ENCODE results near the gene MATN1.
A peak's percentile ranks its signal among the peaks of the same experiment; 100 is the strongest.

MATN1 gene

DNA sequence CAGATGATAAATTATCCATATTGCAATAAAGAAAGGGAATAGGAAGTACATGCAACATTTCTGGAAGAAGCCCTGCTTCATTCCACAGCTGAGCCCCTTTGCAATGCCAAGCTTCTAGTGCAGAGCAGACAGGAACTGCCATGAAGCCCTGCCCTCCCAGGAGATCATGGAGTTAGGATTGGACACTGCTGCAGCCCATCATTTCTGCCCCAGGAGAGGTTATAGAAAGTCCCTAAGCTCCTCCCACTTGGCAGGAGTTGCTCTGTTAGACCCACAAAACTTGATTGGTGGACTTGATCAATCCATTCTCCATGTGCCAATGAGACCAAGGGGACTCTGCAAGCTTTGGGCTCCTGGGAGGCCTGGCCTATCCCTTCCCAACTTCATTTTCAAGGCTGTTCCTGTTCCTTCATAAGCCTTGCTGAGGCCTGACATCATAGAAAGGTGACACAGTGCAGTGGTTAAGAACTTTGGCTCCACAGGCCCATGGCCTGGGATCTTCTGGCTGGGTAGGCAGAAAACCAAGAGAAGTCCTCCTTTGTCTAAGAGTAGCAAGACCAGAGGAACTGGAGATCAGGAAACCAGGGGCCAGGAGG lies 35.5 kb upstream of the MATN1 start:
- Histone ChIP-seq H3K4me3 (replicated peaks; ENCODE audit: insufficient read depth, low read length) (no peak overlapping the region), H3K27me3 (ENCODE audit: insufficient read depth, poor library complexity, severe bottlenecking) (no peaks in the 10 kb centered on the region), H3K27ac (replicated peaks) (no peak overlapping the region)
- DNase-seq (ENCODE audit: low read depth in 1 of 2, low spot score in 1 of 2), result peak; percentile 49 to 59
- peak; percentile 15; the same call in 1 of the 2 replicates for TF ChIP-seq SPI1 (IDR thresholded peaks at IDR 0.05; ENCODE audit: borderline replicate concordance, low read depth)
- TF ChIP-seq POLR2AphosphoS5 (IDR thresholded peaks at IDR 0.05; ENCODE audit: low read depth), result no peak

- peak overlapping the region; percentile 69 for H3K4me3 ChIP-seq (replicated peaks; ENCODE audit: insufficient read depth, low read length)
- TF ChIP-seq, protein P1, sequence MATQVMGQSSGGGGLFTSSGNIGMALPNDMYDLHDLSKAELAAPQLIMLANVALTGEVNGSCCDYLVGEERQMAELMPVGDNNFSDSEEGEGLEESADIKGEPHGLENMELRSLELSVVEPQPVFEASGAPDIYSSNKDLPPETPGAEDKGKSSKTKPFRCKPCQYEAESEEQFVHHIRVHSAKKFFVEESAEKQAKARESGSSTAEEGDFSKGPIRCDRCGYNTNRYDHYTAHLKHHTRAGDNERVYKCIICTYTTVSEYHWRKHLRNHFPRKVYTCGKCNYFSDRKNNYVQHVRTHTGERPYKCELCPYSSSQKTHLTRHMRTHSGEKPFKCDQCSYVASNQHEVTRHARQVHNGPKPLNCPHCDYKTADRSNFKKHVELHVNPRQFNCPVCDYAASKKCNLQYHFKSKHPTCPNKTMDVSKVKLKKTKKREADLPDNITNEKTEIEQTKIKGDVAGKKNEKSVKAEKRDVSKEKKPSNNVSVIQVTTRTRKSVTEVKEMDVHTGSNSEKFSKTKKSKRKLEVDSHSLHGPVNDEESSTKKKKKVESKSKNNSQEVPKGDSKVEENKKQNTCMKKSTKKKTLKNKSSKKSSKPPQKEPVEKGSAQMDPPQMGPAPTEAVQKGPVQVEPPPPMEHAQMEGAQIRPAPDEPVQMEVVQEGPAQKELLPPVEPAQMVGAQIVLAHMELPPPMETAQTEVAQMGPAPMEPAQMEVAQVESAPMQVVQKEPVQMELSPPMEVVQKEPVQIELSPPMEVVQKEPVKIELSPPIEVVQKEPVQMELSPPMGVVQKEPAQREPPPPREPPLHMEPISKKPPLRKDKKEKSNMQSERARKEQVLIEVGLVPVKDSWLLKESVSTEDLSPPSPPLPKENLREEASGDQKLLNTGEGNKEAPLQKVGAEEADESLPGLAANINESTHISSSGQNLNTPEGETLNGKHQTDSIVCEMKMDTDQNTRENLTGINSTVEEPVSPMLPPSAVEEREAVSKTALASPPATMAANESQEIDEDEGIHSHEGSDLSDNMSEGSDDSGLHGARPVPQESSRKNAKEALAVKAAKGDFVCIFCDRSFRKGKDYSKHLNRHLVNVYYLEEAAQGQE (IDR thresholded peaks at IDR 0.05; ENCODE audit: insufficient replicate concordance, low read depth), result no peak
- H3K27me3 ChIP-seq (ENCODE audit: insufficient read depth, poor library complexity, severe bottlenecking), result no peaks in the 10 kb centered on the region
- DNase-seq (ENCODE audit: low read depth in 1 of 2, low spot score in 1 of 2), result no peak
- H3K27ac ChIP-seq (replicated peaks), result peak overlapping the region; percentile 96
These were observed 34.8 kb upstream of the MATN1 start for GRCh38 chr1:30758121-30758688.

DNA sequence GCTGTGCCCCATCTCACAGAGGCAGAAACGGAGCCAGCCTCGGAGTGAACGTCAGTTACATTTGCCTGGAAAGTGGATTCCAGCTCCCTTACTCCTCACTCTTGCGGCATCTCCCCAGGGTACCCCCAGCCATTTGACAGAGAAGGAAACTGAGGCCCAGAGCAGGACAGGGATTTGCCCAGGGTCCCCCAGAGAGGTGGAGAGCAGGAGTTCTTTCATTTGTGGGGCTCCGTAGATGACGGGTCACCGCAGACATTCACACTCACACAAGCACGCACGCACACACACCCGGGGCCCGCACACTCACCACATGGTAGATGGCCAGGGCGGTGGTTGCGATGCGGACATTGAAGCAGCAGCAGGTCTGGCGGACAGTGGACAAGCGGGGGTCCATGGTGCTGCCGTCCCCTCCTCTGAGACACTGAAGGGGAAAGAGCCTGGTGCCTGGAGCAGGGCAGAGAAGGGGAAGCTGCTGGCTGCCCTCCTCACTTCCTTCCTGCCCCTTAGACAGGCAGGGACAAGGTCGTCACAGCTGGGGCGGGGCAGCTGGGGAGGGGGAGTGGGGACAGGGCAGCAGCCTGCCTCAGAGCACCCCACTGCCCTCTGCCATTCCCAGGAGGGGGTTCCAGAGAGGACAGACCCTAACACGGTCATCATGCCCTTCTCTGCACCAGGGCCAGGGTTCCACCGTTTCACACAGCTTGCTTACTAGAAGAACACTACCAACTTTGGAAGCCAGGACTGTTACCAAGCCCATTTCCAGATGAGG lies 34.2 kb upstream of the MATN1 start, which contains the start of gene LAPTM5:
TSS of gene LAPTM5 (minus strand) at position 423 of the 769 bp plus-strand sequence. CDS start at position 394, 29 bp downstream.
- H3K27me3 ChIP-seq (ENCODE audit: insufficient read depth, poor library complexity, severe bottlenecking), result no peaks in the 10 kb centered on the region
- TF ChIP-seq, protein P1 (IDR thresholded peaks at IDR 0.05; ENCODE audit: insufficient replicate concordance, low read depth), result no peak
- TF ChIP-seq POLR2AphosphoS5 (IDR thresholded peaks at IDR 0.05; ENCODE audit: low read depth), result peak; percentile 82
- TF ChIP-seq GABPA (IDR thresholded peaks at IDR 0.05; ENCODE audit: low read depth), result peak; percentile 37; the same call in 1 of the 2 replicates
- TF ChIP-seq, protein P2, sequence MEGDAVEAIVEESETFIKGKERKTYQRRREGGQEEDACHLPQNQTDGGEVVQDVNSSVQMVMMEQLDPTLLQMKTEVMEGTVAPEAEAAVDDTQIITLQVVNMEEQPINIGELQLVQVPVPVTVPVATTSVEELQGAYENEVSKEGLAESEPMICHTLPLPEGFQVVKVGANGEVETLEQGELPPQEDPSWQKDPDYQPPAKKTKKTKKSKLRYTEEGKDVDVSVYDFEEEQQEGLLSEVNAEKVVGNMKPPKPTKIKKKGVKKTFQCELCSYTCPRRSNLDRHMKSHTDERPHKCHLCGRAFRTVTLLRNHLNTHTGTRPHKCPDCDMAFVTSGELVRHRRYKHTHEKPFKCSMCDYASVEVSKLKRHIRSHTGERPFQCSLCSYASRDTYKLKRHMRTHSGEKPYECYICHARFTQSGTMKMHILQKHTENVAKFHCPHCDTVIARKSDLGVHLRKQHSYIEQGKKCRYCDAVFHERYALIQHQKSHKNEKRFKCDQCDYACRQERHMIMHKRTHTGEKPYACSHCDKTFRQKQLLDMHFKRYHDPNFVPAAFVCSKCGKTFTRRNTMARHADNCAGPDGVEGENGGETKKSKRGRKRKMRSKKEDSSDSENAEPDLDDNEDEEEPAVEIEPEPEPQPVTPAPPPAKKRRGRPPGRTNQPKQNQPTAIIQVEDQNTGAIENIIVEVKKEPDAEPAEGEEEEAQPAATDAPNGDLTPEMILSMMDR (IDR thresholded peaks at IDR 0.05; ENCODE audit: insufficient read depth, low read length), result no peak
- peak; percentile 85 for TF ChIP-seq SPI1 (IDR thresholded peaks at IDR 0.05; ENCODE audit: borderline replicate concordance, low read depth)
- peak in 1 of 2 experiments; percentile 86 for DNase-seq (ENCODE audit: low read depth in 1 of 2, low spot score in 1 of 2)
- H3K4me3 ChIP-seq (replicated peaks; ENCODE audit: insufficient read depth, low read length), result peak within 1 kb of the TSS; percentile 69
- peak within 1 kb of the TSS; percentile 96 for H3K27ac ChIP-seq (replicated peaks)

- H3K27me3 ChIP-seq (ENCODE audit: insufficient read depth, poor library complexity, severe bottlenecking), result no peaks in the 10 kb centered on the region
- peak overlapping the region; percentile 96 for H3K27ac ChIP-seq (replicated peaks)
- peak; percentile 98 to 99 for DNase-seq (ENCODE audit: low read depth in 1 of 2, low spot score in 1 of 2)
- TF ChIP-seq SPI1 (IDR thresholded peaks at IDR 0.05; ENCODE audit: borderline replicate concordance, low read depth) (peak; percentile 99), GABPA (IDR thresholded peaks at IDR 0.05; ENCODE audit: low read depth) (peak; percentile 59; the same call in 1 of the 2 replicates), POLR2AphosphoS5 (IDR thresholded peaks at IDR 0.05; ENCODE audit: low read depth) (peak; percentile 99)
- TF ChIP-seq, protein P1 (IDR thresholded peaks at IDR 0.05; ENCODE audit: insufficient replicate concordance, low read depth), result no peak
- TF ChIP-seq, protein P2 (IDR thresholded peaks at IDR 0.05; ENCODE audit: insufficient read depth, low read length), result no peak
- peak overlapping the region; percentile 69 for H3K4me3 ChIP-seq (replicated peaks; ENCODE audit: insufficient read depth, low read length)
These were observed 33.4 kb upstream of the MATN1 start for GRCh38 chr1:30756545-30757351.
